ENCODE measurements around the gene MBNL2. TPM values are rescaled to one million over a fixed set of nuclear protein-coding genes. Genes with fewer than 3 reads are reported as not detected.

The MBNL2 gene
- total and polyA plus RNA-seq, 2 of the 4 experiments (the other 2 are of a cell fraction): 26.9 to 103 TPM

DNA sequence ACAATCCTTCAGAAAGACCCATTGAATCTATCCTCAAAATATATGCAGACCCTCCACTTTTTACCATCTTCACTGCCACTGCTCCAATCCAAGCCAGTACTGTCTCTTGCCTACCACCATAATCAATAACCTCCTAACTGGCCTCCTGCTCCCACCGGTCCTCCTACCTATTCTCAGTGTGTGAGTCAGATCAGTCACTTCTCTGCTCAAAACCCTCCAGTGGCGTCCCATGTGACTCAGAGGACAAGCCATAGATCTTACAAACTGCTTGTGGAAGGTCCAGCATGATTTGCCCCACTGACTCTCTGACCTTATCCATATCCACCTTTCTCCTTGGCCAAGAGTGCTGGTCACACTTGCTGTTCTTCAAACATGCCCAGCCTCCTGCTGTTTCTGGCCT, 23.4 kb upstream of the MBNL2 start:
- peaks cover 11% of the 10 kb centered on the region for H3K4me1 ChIP-seq (ENCODE audit: control insufficient read depth, insufficient read depth, low read length)
- H2BK20ac ChIP-seq (ENCODE audit: low read depth, low read length): peak overlapping the region; percentile 99
- peak overlapping the region; percentile 98 for H2BK120ac ChIP-seq (ENCODE audit: low read depth, low read length)
- BruUV-seq (replicated peaks): no TSS peak
- H2BK15ac ChIP-seq (ENCODE audit: low read depth, low read length): peak overlapping the region; percentile 46; the same call in 2 of the 3 replicates
- peak overlapping the region; percentile 71 for H2AK5ac ChIP-seq (ENCODE audit: low read depth, low read length)
- H3K9me1 ChIP-seq (ENCODE audit: insufficient read depth, low read length): peaks cover 7% of the 10 kb centered on the region
- ATAC-seq (ENCODE audit: low read depth): no peak
- intact Hi-C loops (cut with micrococcal nuclease) (no loop called here), in situ Hi-C loops (cut with MboI; ENCODE audit: low sequenced_read_pairs) (no loop called here), dilution Hi-C loops (cut with HindIII; ENCODE audit: low sequenced_read_pairs, unreplicated experiment) (no loop called here)
- no peak for TF ChIP-seq NFE2L2 (IDR thresholded peaks at IDR 0.05; ENCODE audit: low read depth, low read length)
- TF ChIP-seq CHD1 (IDR thresholded peaks at IDR 0.05; ENCODE audit: low read depth, low read length): no peak
- TF ChIP-seq, protein P1, sequence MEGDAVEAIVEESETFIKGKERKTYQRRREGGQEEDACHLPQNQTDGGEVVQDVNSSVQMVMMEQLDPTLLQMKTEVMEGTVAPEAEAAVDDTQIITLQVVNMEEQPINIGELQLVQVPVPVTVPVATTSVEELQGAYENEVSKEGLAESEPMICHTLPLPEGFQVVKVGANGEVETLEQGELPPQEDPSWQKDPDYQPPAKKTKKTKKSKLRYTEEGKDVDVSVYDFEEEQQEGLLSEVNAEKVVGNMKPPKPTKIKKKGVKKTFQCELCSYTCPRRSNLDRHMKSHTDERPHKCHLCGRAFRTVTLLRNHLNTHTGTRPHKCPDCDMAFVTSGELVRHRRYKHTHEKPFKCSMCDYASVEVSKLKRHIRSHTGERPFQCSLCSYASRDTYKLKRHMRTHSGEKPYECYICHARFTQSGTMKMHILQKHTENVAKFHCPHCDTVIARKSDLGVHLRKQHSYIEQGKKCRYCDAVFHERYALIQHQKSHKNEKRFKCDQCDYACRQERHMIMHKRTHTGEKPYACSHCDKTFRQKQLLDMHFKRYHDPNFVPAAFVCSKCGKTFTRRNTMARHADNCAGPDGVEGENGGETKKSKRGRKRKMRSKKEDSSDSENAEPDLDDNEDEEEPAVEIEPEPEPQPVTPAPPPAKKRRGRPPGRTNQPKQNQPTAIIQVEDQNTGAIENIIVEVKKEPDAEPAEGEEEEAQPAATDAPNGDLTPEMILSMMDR (conservative IDR thresholded peaks at IDR 0.05; ENCODE audit: low read depth, low read length): no peak
- TF ChIP-seq, protein P2, sequence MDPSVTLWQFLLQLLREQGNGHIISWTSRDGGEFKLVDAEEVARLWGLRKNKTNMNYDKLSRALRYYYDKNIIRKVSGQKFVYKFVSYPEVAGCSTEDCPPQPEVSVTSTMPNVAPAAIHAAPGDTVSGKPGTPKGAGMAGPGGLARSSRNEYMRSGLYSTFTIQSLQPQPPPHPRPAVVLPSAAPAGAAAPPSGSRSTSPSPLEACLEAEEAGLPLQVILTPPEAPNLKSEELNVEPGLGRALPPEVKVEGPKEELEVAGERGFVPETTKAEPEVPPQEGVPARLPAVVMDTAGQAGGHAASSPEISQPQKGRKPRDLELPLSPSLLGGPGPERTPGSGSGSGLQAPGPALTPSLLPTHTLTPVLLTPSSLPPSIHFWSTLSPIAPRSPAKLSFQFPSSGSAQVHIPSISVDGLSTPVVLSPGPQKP (IDR thresholded peaks at IDR 0.05; ENCODE audit: borderline replicate concordance, low read depth, low read length): no peak
- no peak for TF ChIP-seq RCOR1 (IDR thresholded peaks at IDR 0.05; ENCODE audit: insufficient replicate concordance, low read length)
- no peak for TF ChIP-seq MXI1 (IDR thresholded peaks at IDR 0.05; ENCODE audit: borderline replicate concordance, low read depth, low read length)
- no peak for TF ChIP-seq POLR2A (IDR thresholded peaks at IDR 0.05; ENCODE audit: low read depth, low read length)
- TF ChIP-seq MAFK (IDR thresholded peaks at IDR 0.05; ENCODE audit: low read depth, low read length): no peak
- TF ChIP-seq, protein P3, sequence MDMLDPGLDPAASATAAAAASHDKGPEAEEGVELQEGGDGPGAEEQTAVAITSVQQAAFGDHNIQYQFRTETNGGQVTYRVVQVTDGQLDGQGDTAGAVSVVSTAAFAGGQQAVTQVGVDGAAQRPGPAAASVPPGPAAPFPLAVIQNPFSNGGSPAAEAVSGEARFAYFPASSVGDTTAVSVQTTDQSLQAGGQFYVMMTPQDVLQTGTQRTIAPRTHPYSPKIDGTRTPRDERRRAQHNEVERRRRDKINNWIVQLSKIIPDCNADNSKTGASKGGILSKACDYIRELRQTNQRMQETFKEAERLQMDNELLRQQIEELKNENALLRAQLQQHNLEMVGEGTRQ (IDR thresholded peaks at IDR 0.05; ENCODE audit: low read depth, low read length): no peak
- no peak for TF ChIP-seq SMC3 (IDR thresholded peaks at IDR 0.05; ENCODE audit: low read depth, low read length)
- no peak for TF ChIP-seq RAD21 (IDR thresholded peaks at IDR 0.05; ENCODE audit: low read length)
- TF ChIP-seq MAZ (IDR thresholded peaks at IDR 0.05; ENCODE audit: borderline replicate concordance, low read depth, low read length): no peak
- TF ChIP-seq FOS (IDR thresholded peaks at IDR 0.05; ENCODE audit: low read depth, low read length): no peak
- TF ChIP-seq RFX5 (IDR thresholded peaks at IDR 0.05; ENCODE audit: low read depth, low read length): no peak
- H3K56ac ChIP-seq (ENCODE audit: extremely low read depth, insufficient read depth, low read length): no peak overlapping the region
- no peak overlapping the region for H3K4me2 ChIP-seq (ENCODE audit: low read depth, low read length)
- no peak overlapping the region for H2AFZ ChIP-seq (replicated peaks; ENCODE audit: low read length, poor library complexity)
- H3K27ac ChIP-seq (ENCODE audit: insufficient read depth, low read length): 0 out of 2 replicates have a peak overlapping the region, but pooled peaks have one; percentile 37
- CTCF ChIA-PET: no interaction called here
- H2AK9ac ChIP-seq (replicated peaks; ENCODE audit: low read depth, low read length, poor library complexity): no peak overlapping the region
- H4K91ac ChIP-seq (ENCODE audit: insufficient read depth, low read depth, low read length): peak overlapping the region; percentile 94
- H4K20me1 ChIP-seq (ENCODE audit: insufficient read depth, low read length): no peaks in the 10 kb centered on the region
- DNase-seq: no peak
- no peaks in the 10 kb centered on the region for H3K36me3 ChIP-seq (ENCODE audit: control insufficient read depth, insufficient read depth, low read length)
- no peaks in the 10 kb centered on the region for H3K79me1 ChIP-seq (ENCODE audit: low read depth in 1 of 2, low read length in 2 of 2)
- peak overlapping the region; percentile 88 to 95; a peak in 3 of 4 replicates for H4K8ac ChIP-seq (ENCODE audit: low read depth in 2 of 2, low read length in 2 of 2)
- WGBS, 2 experiments (ENCODE audit: extremely low coverage in 2 of 2, insufficient read length in 1 of 2): no CpG with 5 or more reads among the region's 2 CpGs
- H3K23ac ChIP-seq (ENCODE audit: low read depth, low read length): peak overlapping the region; percentile 64
- peak overlapping the region; percentile 1; the same call in 1 of the 2 replicates for H4K5ac ChIP-seq (ENCODE audit: low read depth, low read length)
- no peaks in the 10 kb centered on the region for H3K9me3 ChIP-seq (ENCODE audit: control insufficient read depth, insufficient read depth, low read length)
- H3K27me3 ChIP-seq (ENCODE audit: control insufficient read depth, insufficient read depth, low read length): no peaks in the 10 kb centered on the region
- peak overlapping the region; percentile 75 for H3K4ac ChIP-seq (ENCODE audit: low read depth, low read length)
- H3K4me3 ChIP-seq (ENCODE audit: insufficient read depth, low read depth, low read length): no peak overlapping the region
- H3K18ac ChIP-seq (ENCODE audit: low read depth, low read length): peak overlapping the region; percentile 81; the same call in 1 of the 2 replicates
- POLR2A ChIA-PET (ENCODE audit: unreplicated experiment): no interaction called here
- H2BK5ac ChIP-seq (ENCODE audit: low read depth, low read length, poor library complexity, severe bottlenecking): peak overlapping the region; percentile 56
- H3K9ac ChIP-seq (ENCODE audit: low read depth, low read length): no peak overlapping the region
- peak overlapping the region; percentile 75; the same call in 1 of the 2 replicates for H3K14ac ChIP-seq (replicated peaks; ENCODE audit: low read depth, low read length)

Data from IMR-90 (cell line).